Measurements from ENCODE around the gene CD200R1. TPM values are rescaled to one million over a fixed set of nuclear protein-coding genes. Genes with fewer than 3 reads are reported as not detected.

The CD200R1 gene, protein sequence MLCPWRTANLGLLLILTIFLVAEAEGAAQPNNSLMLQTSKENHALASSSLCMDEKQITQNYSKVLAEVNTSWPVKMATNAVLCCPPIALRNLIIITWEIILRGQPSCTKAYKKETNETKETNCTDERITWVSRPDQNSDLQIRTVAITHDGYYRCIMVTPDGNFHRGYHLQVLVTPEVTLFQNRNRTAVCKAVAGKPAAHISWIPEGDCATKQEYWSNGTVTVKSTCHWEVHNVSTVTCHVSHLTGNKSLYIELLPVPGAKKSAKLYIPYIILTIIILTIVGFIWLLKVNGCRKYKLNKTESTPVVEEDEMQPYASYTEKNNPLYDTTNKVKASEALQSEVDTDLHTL
- under 0.01 TPM in 1 of 2 replicates, not detected in the other for total RNA-seq

DNA sequence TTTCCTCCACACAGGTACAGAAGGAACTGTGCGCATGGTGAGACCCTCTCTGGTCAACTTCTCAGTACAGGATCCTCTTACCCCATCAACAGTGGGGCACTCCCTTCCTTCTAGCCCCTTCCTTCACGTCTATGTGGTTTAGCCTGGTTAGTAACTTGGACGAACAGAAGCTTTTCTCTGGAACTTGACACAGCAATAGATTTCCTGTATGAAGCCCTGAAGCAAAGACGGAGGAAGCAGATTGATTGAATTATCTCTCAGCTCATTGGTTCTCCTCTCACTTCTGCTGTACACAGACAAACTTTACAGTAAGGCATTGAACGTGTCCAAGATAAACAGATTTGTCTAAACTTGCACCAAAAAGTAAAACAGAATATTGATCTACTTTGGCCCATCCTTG is at the start of gene CD200R1:
CD200R1 (minus strand) TSS at position 210 of the 400 bp plus-strand sequence. CDS start 246 bp downstream, outside the sequence.

GRCh38 chr3:112990672-112991602 is 16.0 kb upstream of the CD200R1 start, which contains the start of gene GTPBP8:
TSS of gene GTPBP8 (plus strand) at chr3:112990984. CDS start at chr3:112991000, 16 bp downstream.

Other genes with a start within 250 kb of the CD200R1 start
- not detected in 2 replicates for gene CD200R1L, start 128.2 kb downstream of the CD200R1 start, total RNA-seq
- 53.5 and 59.8 TPM in 2 replicates for gene GTPBP8, start 15.9 kb upstream of the CD200R1 start, total RNA-seq
- 1.3 and 6.5 TPM in 2 replicates for gene BOC, start 236.5 kb upstream of the CD200R1 start, total RNA-seq